DMS53 treated with DMSO at 0.1 percent for 48 hours (cell line): ENCODE results near the gene RAC3.
A peak's percentile ranks its signal among the peaks of the same experiment; 100 is the strongest.

Source experiments
- DNase-seq: peaks from one replicate; lab custom pipeline; 2025; ENCODE audit not compliant: unreplicated experiment; lab: John Stamatoyannopoulos, UW

Gene RAC3

DNA sequence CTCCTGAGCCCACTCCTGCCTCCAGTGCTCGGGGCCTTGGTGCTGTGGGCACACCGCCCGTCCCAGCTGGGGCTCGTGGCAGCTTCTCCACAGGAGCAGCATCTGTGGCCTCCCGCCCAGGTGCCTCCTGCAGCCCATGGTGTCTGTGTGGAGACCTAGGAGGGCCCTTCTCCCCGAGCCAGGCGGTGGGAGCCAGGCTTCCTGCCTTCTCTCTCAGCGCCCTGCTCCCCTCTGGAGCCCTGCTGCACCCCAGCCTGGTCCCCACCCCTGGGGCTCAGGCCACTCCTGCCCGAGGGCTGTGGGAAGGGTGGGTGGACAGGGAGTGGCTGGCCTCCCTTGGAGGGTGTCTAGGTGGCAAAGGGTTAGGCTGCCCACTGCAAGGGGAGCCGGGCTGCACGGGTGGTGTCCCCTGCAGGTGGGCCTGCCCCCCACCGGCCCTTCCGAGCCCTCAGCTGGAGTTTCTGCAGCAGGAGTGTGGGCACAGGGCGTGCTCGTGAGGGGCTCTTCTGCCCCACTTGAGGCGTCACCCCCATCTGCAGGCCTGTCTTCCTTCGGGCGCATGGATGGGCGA lies 19.8 kb upstream of the RAC3 start:
- no peak for DNase-seq

DNA sequence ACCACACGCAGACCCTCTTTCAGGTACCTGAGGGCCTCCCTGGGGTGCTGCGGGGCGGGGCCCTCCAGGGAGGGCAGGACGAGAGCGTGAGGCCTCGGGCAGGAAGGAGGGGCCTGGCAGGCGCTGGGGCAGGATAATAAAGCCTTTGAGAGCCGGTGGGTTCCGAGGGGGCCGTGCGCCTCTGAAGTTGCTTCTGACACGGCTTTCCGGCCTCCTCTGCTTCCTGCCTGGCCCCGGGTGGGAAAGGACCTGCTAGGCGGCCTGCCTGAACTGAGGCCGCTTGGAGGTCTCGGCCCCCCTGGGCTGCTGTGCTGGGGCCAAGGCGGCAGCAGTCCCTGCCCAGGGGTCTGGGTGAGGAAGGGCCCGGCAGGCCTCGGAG lies 19.2 kb upstream of the RAC3 start:
- DNase-seq: no peak

GRCh38 chr17:82012640-82013295 lies 18.7 kb upstream of the RAC3 start:
- no peak for DNase-seq

DNA sequence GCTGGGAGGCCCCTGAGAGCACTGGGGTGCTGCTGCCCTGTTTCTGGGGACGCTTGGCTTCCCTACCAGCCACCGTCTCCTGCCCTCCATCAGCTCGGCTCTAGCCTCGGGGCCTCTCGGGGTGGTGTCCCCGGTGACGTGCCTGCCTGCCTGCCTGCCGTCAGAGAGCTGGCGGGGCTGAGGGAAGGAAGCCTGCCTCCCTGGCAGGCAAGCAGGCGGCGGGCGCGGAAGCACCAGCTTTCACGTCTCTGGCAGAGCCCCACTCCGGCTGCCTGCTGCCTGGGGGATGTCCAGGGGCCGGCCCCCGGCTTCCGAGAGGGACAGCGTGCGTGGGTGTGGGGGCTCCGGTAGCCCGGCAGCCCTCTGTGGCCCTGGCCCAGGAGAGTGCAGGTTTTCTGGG lies 18.1 kb upstream of the RAC3 start:
- no peak for DNase-seq

DNA sequence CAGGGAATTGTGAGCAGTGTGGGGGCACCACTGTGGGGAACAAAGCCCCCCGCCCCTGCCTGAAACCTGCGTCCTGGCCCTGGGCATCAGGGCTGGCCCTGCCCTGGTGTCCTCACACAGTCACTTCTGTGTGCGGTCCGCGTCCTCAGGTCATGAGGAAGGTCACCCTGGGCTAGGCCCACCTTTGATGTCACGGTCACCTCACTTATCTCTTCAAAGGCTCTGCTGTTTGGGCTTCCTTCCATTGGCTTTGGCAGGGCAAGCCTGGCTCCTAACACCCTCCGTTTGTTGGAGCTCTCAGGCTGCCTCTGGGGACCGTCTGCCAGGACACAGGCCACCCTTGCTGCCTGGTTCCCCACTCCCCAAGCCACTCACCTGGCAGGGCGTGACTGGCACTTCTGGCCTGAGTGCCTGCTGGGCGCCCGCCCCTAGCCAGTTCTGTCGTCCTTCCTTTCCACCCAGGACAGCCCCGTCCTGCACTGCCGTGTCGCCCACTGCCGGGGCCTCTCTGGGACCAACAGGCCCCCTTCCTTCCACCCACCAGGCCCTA lies 17.6 kb upstream of the RAC3 start:
- no peak for DNase-seq

DNA sequence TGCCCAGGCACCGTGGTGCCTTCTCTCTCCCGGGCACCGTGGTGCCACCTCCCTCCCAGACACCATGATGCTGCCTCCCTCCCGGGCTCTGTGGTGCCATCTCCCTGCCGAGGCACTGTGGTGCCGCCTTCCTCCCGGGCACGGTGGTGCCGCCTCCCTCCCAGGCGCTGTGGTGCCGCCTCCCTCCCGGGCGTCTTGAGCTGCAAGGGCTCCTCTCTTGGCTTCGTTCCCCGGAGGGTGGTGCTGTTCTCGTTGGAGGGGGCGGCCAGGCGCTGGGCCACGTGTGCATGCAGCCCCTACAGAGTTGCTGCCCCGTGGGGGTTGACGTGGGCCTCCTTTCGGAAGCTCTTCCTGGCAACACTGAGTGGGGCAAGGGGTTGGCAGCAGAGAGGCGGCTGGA lies 17.0 kb upstream of the RAC3 start:
- DNase-seq: no peak

GRCh38 chr17:82014971-82015310 lies 16.5 kb upstream of the RAC3 start:
- DNase-seq: no peak

DNA sequence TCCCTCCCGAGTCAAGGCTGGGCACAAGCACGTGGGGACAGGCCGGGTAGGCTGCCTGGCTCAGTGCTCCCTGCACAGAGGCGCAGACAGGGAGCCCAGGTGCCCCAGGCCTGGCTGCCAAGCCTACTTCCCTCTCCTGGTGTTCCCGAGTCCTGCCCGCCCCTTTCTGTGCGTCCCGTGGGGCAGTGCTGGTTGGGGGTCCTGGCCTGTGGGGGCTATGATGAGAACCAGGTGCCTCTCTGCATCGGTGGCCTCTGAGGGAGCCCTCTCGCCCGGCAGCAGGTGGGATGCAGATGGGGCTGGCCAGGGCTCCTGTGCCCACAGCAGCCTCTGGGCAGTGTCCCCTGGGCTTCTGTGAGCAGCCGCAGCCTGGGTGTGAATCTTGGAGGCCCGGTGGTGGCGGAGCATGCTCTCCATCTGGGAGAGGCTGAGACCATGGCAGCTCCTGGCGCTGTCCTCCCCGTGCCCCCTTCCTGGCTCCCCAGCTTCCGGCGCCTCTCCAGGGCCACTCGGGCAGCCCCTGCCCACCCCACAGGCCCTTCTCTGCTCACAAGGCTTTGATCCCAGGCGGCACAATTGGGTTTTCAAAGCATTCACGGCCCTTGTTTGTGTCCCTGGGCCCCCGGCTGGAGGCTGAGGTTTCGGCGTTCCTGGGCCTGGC lies 16.0 kb upstream of the RAC3 start:
- no peak for DNase-seq

- DNase-seq: no peak
Observed at GRCh38 chr17:82016061-82016874, 15.2 kb upstream of the RAC3 start.

- no peak for DNase-seq
Observed at GRCh38 chr17:82016875-82017459, 14.5 kb upstream of the RAC3 start.

GRCh38 chr17:82017612-82018151 lies 13.8 kb upstream of the RAC3 start:
- no peak for DNase-seq

DNA sequence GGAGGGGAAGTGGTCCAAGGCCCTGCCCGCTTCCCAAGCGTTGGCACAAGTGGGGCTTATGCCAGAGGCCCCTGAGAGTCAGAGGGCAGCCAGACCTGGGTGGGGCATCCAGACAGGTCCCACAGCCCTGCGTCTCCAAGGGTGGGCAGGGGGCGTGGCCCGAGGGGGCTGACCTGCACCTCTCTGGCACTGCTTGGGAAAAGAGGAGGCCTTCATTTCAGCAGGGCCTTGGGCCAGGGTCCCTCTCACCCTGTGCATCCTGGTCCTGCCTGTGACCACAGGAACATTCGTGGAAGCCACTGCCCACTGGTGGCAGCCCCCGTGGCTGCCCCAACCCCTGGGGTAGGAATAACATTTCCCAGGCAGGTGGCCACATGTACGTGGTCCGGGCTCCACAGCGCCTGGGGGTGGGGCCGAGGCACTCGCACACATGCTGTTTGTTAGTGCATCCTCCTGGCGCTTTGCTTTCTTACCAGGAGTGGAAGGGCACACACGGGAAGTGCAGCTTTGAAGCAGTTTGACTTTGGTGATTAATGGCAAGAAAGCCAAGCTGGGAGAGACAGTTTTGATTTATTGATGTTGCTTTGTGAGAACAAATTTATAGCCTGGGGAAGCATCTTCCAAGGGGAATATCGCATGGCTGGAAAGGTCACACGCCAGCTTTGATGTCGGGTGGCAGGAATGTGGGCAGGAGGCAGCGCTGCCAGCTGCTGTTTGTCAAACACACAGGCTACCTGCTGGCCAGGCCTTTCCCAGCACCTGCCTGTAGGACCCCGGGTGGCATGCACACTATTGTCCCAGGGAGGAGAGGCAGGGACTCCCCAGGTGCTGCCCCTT lies 13.1 kb upstream of the RAC3 start:
- peak; percentile 42 for DNase-seq

GRCh38 chr17:82018989-82019689 lies 12.3 kb upstream of the RAC3 start:
- no peak for DNase-seq

GRCh38 chr17:82019690-82020571 lies 11.5 kb upstream of the RAC3 start:
- peak; percentile 39 for DNase-seq

DNA sequence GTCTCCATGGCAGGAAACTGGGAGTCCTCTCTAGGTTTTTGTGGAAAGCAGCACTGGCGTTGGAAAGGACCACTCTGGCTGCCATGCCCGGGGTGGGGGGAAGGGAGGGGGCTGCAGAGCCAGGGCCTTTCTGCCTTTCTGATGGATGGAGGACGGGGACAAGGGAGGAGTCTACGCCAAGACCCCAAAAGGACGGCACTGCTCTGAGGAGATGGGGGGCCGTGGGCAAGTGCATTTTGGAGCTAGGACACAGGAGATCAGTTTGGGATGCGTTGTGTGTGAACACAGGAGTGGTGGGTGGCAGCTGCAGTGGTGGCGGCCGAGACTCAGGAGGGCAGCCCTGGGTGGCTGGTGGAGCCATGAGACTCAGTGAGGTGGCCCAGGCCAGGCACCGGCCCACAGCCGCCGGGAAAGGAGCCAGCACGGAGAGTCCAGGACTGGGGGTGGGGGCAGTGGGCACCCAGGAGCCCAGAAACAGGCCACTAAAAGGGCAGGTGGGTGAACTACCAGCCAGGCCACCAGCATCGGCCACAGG lies 10.8 kb upstream of the RAC3 start:
- no peak for DNase-seq

- peak; percentile 88 for DNase-seq
Observed at GRCh38 chr17:82021107-82021899, 10.2 kb upstream of the RAC3 start.

GRCh38 chr17:82021900-82022309 lies 9.6 kb upstream of the RAC3 start:
- DNase-seq: no peak
